K562 (cell line): ENCODE data around the gene CELA1. TPM values are rescaled to one million over a fixed set of nuclear protein-coding genes. Genes with fewer than 3 reads are reported as not detected.

Experiments
- ATF6 ChIP-seq: sonication (generic); formaldehyde crosslinking; IDR thresholded peaks from 2 replicates; pipeline ENCODE4 v1.4.0; 2020; ENCODE audit warnings: mild to moderate bottlenecking, missing genetic modification reagents
- ATF7 ChIP-seq: fragments of 450-650 bp; IDR thresholded peaks from 2 replicates; pipeline ENCODE4 v1.7.1; 2014; ENCODE audit warnings: mild to moderate bottlenecking, moderate library complexity
- C11orf30 ChIP-seq: fragments of 450-650 bp; IDR thresholded peaks from 2 replicates; pipeline ENCODE4 v1.6.1; 2016; ENCODE audit warnings: low read depth, mild to moderate bottlenecking
- CHCHD3 ChIP-seq: fragments of 250-450 bp; sonication (Bioruptor Pico); IDR thresholded peaks from 2 replicates; pipeline ENCODE4 v2.1.2; 2022; ENCODE audit warnings: mild to moderate bottlenecking
- CREB3L1 ChIP-seq: fragments of 450-650 bp; IDR thresholded peaks from 2 replicates; pipeline ENCODE4 v1.6.1; 2014; ENCODE audit warnings: low read depth, mild to moderate bottlenecking, moderate library complexity, borderline replicate concordance
- GABPB1 ChIP-seq: sonication (generic); formaldehyde crosslinking; IDR thresholded peaks from 2 replicates; pipeline ENCODE4 v1.8.0; 2022; ENCODE audit warnings: mild to moderate bottlenecking, missing genetic modification reagents
- GATA2 ChIP-seq: sonication (generic); formaldehyde crosslinking; IDR thresholded peaks from 2 replicates; pipeline ENCODE4 v1.4.0; 2020; ENCODE audit warnings: mild to moderate bottlenecking, missing genetic modification reagents
- GATAD2B ChIP-seq: fragments of 450-650 bp; IDR thresholded peaks from 2 replicates; pipeline ENCODE4 v1.6.1; 2017; ENCODE audit warnings: mild to moderate bottlenecking, borderline replicate concordance
- ILF3 ChIP-seq: fragments of 450-650 bp; IDR thresholded peaks from 2 replicates; pipeline ENCODE4 v1.6.1; 2018; ENCODE audit warnings: antibody characterized with exemption, mild to moderate bottlenecking, moderate library complexity, borderline replicate concordance
- MYNN ChIP-seq, 2 experiments: sonication (generic); formaldehyde crosslinking in 1 of 2; IDR thresholded peaks; 2 replicates each; pipeline versions ENCODE4 v1.5.0 to v1.6.1; 2016 to 2020; ENCODE audit warnings: antibody characterized with exemption in 1 of 2, missing genetic modification reagents in 1 of 2
- PHF8 ChIP-seq: fragments of 200-600 bp; sonication (generic); IDR thresholded peaks from 2 replicates; pipeline ENCODE4 v1.6.1; 2012; ENCODE audit warnings: mixed run types, mild to moderate bottlenecking, inconsistent platforms, low read length, moderate library complexity, borderline replicate concordance
- SOX6 ChIP-seq: fragments of 450-650 bp; IDR thresholded peaks from 2 replicates; pipeline ENCODE4 v1.6.1; 2014; ENCODE audit warnings: mild to moderate bottlenecking
- SPI1 ChIP-seq: IDR thresholded peaks from 2 replicates; pipeline ENCODE4 v1.6.1; 2011; ENCODE audit warnings: low read depth, low read length, control low read depth, borderline replicate concordance
- SRSF3 ChIP-seq: fragments of 200-400 bp; formaldehyde crosslinking; IDR thresholded peaks from 2 replicates; pipeline ENCODE4 v1.6.1; 2016; ENCODE audit warnings: mild to moderate bottlenecking, low read length, moderate library complexity; ENCODE audit not compliant: insufficient read depth
- TCF7L2 ChIP-seq: fragments of 150-350 bp; IDR thresholded peaks from 2 replicates; pipeline ENCODE4 v1.6.1; 2016; ENCODE audit warnings: low read depth, mild to moderate bottlenecking, low read length, moderate library complexity
- THRAP3 ChIP-seq: fragments of 450-650 bp; IDR thresholded peaks from 2 replicates; pipeline ENCODE4 v1.6.1; 2016; ENCODE audit warnings: mild to moderate bottlenecking, inconsistent platforms, borderline replicate concordance
- ZNF24 ChIP-seq: fragments of 450-650 bp; IDR thresholded peaks from 2 replicates; pipeline ENCODE4 v1.6.1; 2016
- ZNF395 ChIP-seq: fragments of 200-800 bp; sonication (Bioruptor generic); IDR thresholded peaks from 2 replicates; pipeline ENCODE4 v1.6.1; 2017; ENCODE audit warnings: missing genetic modification characterization, missing compliant biosample characterization
- ZNF449 ChIP-seq: fragments of 250-450 bp; sonication (Bioruptor Pico); IDR thresholded peaks from 2 replicates; pipeline ENCODE4 v1.8.0; 2022; ENCODE audit warnings: moderate library complexity, mild to moderate bottlenecking, inconsistent platforms
- ZNF507 ChIP-seq: conservative IDR thresholded peaks from 2 replicates; pipeline ENCODE4 v1.6.1; 2017; ENCODE audit warnings: missing genetic modification characterization, missing compliant biosample characterization
- ZNF655 ChIP-seq: fragments of 250-450 bp; sonication (Bioruptor Pico); IDR thresholded peaks from 2 replicates; pipeline ENCODE4 v1.5.0; 2021
- polyA plus RNA-seq, 8 experiments: library from polyadenylated mRNA; depleted of rRNA in 4 of 8; stranded (reverse) in 5 of 8; unstranded in 3 of 8; fragments of >200 nt; fragmentation: Nextera tagmentation in 2 of 8; fragmentation: Illumina TruSeq in 1 of 8; extraction: Ambion mirVana in 2 of 8; extraction: Trizol in 1 of 8; gene quantifications; 2 replicates each; pipeline versions ENCODE4 v1.2.1 to v1.2.3, GENCODE V29; 2011 to 2014; ENCODE audit warnings: inconsistent platforms in 1 of 8, missing spikeins in 1 of 8
- total RNA-seq, 7 experiments: library from RNA; depleted of rRNA in 6 of 7; stranded (reverse); fragments of >200 nt in 6 of 7; fragmentation: Illumina TruSeq in 2 of 7; extraction: Trizol in 2 of 7; gene quantifications; 2 replicates each; pipeline versions ENCODE4 v1.2.1 to v1.2.3, GENCODE V29; 2011 to 2021; ENCODE audit warnings: low replicate concordance in 1 of 7

The CELA1 gene
- total and polyA plus RNA-seq, 9 of the 15 experiments (the other 6 are each of a cell fraction or from before 2014, with no cell fraction given) = 0.06 to 0.27 (median 0.22) TPM; not detected in 6

- peak; percentile 51; the same call in 1 of the 2 replicates for TF ChIP-seq SPI1
- no peak for TF ChIP-seq ZNF507
- TF ChIP-seq ATF7 = peak; percentile 40; the same call in 1 of the 2 replicates
- peak; percentile 83 for TF ChIP-seq GATA2
- peak; percentile 85 for TF ChIP-seq C11orf30
- peak; percentile 55; the same call in 1 of the 2 replicates for TF ChIP-seq SOX6
- 0 out of 2 replicates have a peak, but pooled peaks have one; percentile 30 for TF ChIP-seq ZNF449 (CRISPR knock-in tag)
- TF ChIP-seq ZNF24 = no peak
- TF ChIP-seq GATAD2B = peak; percentile 41; the same call in 1 of the 2 replicates
- TF ChIP-seq MYNN (IDR thresholded peaks at IDR 0.05) = no peak
- no peak for TF ChIP-seq MYNN (CRISPR knock-in tag; IDR thresholded peaks at IDR 0.05)
- TF ChIP-seq PHF8 = no peak
- TF ChIP-seq ILF3 = no peak
- no peak for TF ChIP-seq ZNF395 (CRISPR knock-in tag)
- TF ChIP-seq ZNF655 (CRISPR knock-in tag) = no peak
- no peak for TF ChIP-seq CREB3L1
- no peak for TF ChIP-seq SRSF3
- TF ChIP-seq THRAP3 = no peak
- TF ChIP-seq ATF6 (CRISPR knock-in tag) = no peak
- TF ChIP-seq GABPB1 = no peak
- no peak for TF ChIP-seq TCF7L2
- no peak for TF ChIP-seq CHCHD3 (CRISPR knock-in tag)
These were observed 41.8 kb upstream of the CELA1 start (continued) for GRCh38 chr12:51388069-51388799.
